Esophagus muscularis mucosa (tissue), 4 donors: ENCODE results near the gene FOXJ1.

Source experiments
- CTCF ChIP-seq, 3 experiments: fragments of 200-600 bp in 2 of 3; fragments of 450-650 bp in 1 of 3; sonication (generic) in 2 of 3; IDR thresholded peaks; one replicate each; pipeline ENCODE4 v1.5.1; 2017 to 2019; ENCODE audit warnings: antibody characterized with exemption in 3 of 3, mild to moderate bottlenecking in 2 of 3, moderate library complexity in 1 of 3
- EP300 ChIP-seq: sonication (generic); formaldehyde crosslinking; IDR thresholded peaks from one replicate; pipeline ENCODE4 v1.6.1; 2017; ENCODE audit warnings: antibody characterized with exemption
- POLR2A ChIP-seq: fragments of 450-650 bp; IDR thresholded peaks from one replicate; pipeline ENCODE4 v1.6.1; 2017; ENCODE audit warnings: antibody characterized with exemption, moderate library complexity, mild to moderate bottlenecking, low read depth

- TF ChIP-seq CTCF (IDR thresholded peaks at IDR 0.05): no peak
- TF ChIP-seq EP300: no peak
- TF ChIP-seq POLR2A: no peak
Measured at GRCh38 chr17:76092526-76093413, 48.3 kb downstream of the FOXJ1 start.
